GM21723 (cell line): ENCODE measurements around the gene NOXO1.
A peak's percentile ranks its signal among the peaks of the same experiment; 100 is the strongest.

Experiments
- ATAC-seq: cut with Tn5 transposase; IDR thresholded peaks from one replicate; pipeline ENCODE4 v1.9.1; 2021; ENCODE audit warnings: mild to moderate bottlenecking, moderate library complexity; ENCODE audit not compliant: unreplicated experiment

The NOXO1 gene

GRCh38 chr16:1980030-1980769 lies 1.1 kb downstream of the NOXO1 start:
- no peak for ATAC-seq

GRCh38 chr16:1979271-1980029 lies 1.8 kb downstream of the NOXO1 start:
- no peak for ATAC-seq

- ATAC-seq: no peak
Measured at GRCh38 chr16:1978476-1979120, 2.7 kb downstream of the NOXO1 start.

- no peak for ATAC-seq
Measured at GRCh38 chr16:1977875-1978268, 3.4 kb downstream of the NOXO1 start.

GRCh38 chr16:1976951-1977874 lies 4.1 kb downstream of the NOXO1 start:
- no peak for ATAC-seq

- no peak for ATAC-seq
Measured at GRCh38 chr16:1976216-1976520, 5.1 kb downstream of the NOXO1 start.

GRCh38 chr16:1975432-1976215 lies 5.6 kb downstream of the NOXO1 start:
- ATAC-seq: no peak

- ATAC-seq: no peak
Measured at GRCh38 chr16:1974157-1975070, 6.9 kb downstream of the NOXO1 start.

- no peak for ATAC-seq
Measured at GRCh38 chr16:1973461-1974156, 7.7 kb downstream of the NOXO1 start.

GRCh38 chr16:1972490-1972877 lies 8.8 kb downstream of the NOXO1 start:
- ATAC-seq: no peak

- ATAC-seq: peak; percentile 64
Measured at GRCh38 chr16:1971796-1972489, 9.3 kb downstream of the NOXO1 start, which contains the start of gene TBL3. Gene TBL3, plus strand, starts transcription at chr16:1972053. Its CDS starts 112 bp downstream, at chr16:1972165.

GRCh38 chr16:1968146-1968953 lies 12.9 kb downstream of the NOXO1 start:
- ATAC-seq: no peak

GRCh38 chr16:1966460-1966859 lies 14.8 kb downstream of the NOXO1 start, which contains the start of gene RNF151:
Gene RNF151, plus strand, starts transcription at chr16:1966856. Its CDS starts 26 bp downstream, at chr16:1966882.
- ATAC-seq: no peak

GRCh38 chr16:1965396-1966001 lies 15.8 kb downstream of the NOXO1 start:
- ATAC-seq: no peak

- peak; percentile 65 for ATAC-seq
Measured at GRCh38 chr16:1964506-1965395, 16.5 kb downstream of the NOXO1 start, which contains the start of gene RPS2. Gene RPS2, minus strand, starts transcription at chr16:1964826. Its CDS starts 201 bp downstream, at chr16:1964625.
